Measurements from ENCODE around the gene CDH20. TPM values are rescaled to one million over a fixed set of nuclear protein-coding genes. Genes with fewer than 3 reads are reported as not detected.

CDH20 gene
- polyA plus RNA-seq, 1 experiment: 0.02 TPM

- DNase-seq (ENCODE audit: low read depth): no peak
- no peak for TF ChIP-seq CTCF (IDR thresholded peaks at IDR 0.05; ENCODE audit: insufficient read depth, low read depth, low read length)
- Histone ChIP-seq H3K4me3 (ENCODE audit: low read depth, low read length) (no peak overlapping the region), H3K27me3 (ENCODE audit: control insufficient read depth, insufficient read depth, low read length) (peaks cover 1% of the 10 kb centered on the region), H3K36me3 (ENCODE audit: control insufficient read depth, insufficient read depth, low read length) (no peaks in the 10 kb centered on the region)
- ChIA-PET CTCF (interaction anchor here (0.7 kb wide), 1 partner anchor 24 kb away, joined by 3 read pairs; no protein-coding TSS in a partner anchor), POLR2A (interaction anchor here (0.6 kb wide), 1 partner anchor 1091 kb away, joined by 6 read pairs; no protein-coding TSS in a partner anchor)
Observed at GRCh38 chr18:61464551-61465142, 131.4 kb downstream of the CDH20 start.

GRCh38 chr18:61466736-61467135 is 133.5 kb downstream of the CDH20 start:
- ChIA-PET POLR2A (no interaction called here), CTCF (no interaction called here)
- H3K27me3 ChIP-seq (ENCODE audit: control insufficient read depth, insufficient read depth, low read length): peaks cover under 1% of the 10 kb centered on the region
- no peak for TF ChIP-seq CTCF (IDR thresholded peaks at IDR 0.05; ENCODE audit: insufficient read depth, low read depth, low read length)
- no peak overlapping the region for H3K4me3 ChIP-seq (ENCODE audit: low read depth, low read length)
- DNase-seq (ENCODE audit: low read depth): no peak
- H3K36me3 ChIP-seq (ENCODE audit: control insufficient read depth, insufficient read depth, low read length): no peaks in the 10 kb centered on the region

- Histone ChIP-seq H3K4me3 (ENCODE audit: low read depth, low read length) (no peak overlapping the region), H3K27me3 (ENCODE audit: control insufficient read depth, insufficient read depth, low read length) (no peaks in the 10 kb centered on the region; the same call in 1 of the 2 replicates), H3K36me3 (ENCODE audit: control insufficient read depth, insufficient read depth, low read length) (no peaks in the 10 kb centered on the region)
- ChIA-PET CTCF (interaction anchor here (0.5 kb wide), 1 partner anchor 381 kb away, joined by 4 read pairs; no protein-coding TSS in a partner anchor), POLR2A (no interaction called here)
- TF ChIP-seq CTCF (IDR thresholded peaks at IDR 0.05; ENCODE audit: insufficient read depth, low read depth, low read length): no peak
- no peak for DNase-seq (ENCODE audit: low read depth)
Observed at GRCh38 chr18:61470031-61470674, 136.9 kb downstream of the CDH20 start.

GRCh38 chr18:61471541-61471940 is 138.3 kb downstream of the CDH20 start:
- H3K27me3 ChIP-seq (ENCODE audit: control insufficient read depth, insufficient read depth, low read length): no peaks in the 10 kb centered on the region; the same call in 1 of the 2 replicates
- no peak for DNase-seq (ENCODE audit: low read depth)
- POLR2A ChIA-PET: no interaction called here

More at GRCh38 chr18:61471541-61471940, 138.3 kb downstream of the CDH20 start:
- no peaks in the 10 kb centered on the region for H3K36me3 ChIP-seq (ENCODE audit: control insufficient read depth, insufficient read depth, low read length)
- H3K4me3 ChIP-seq (ENCODE audit: low read depth, low read length): no peak overlapping the region
- CTCF ChIA-PET: no interaction called here
- TF ChIP-seq CTCF (IDR thresholded peaks at IDR 0.05; ENCODE audit: insufficient read depth, low read depth, low read length): no peak
